Measurements from ENCODE around the gene APOH. TPM values are rescaled to one million over a fixed set of nuclear protein-coding genes. Genes with fewer than 3 reads are reported as not detected.

The APOH gene
- total and polyA plus RNA-seq, 2 of the 8 experiments (the other 6 are each of a cell fraction or from before 2014, with no cell fraction given) = not detected

DNA sequence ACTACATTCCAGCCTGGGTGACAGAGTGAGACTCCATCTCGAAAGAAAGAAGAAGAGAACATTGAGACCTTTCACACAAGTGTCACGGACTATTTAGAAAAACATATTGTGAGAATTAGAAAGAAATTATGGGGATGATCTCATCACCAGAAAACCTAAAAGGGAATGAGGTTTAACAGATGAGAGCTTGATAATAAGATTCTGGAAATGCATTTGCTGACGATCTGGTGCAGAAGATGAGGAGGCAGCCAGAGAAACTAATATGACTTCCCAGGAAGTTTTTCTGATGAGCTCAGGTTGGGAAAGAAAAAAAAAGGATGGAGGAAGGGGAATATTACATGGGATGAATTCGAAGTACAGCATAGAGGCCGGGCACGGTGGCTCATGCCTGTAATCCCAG, 10.8 kb upstream of the APOH start:
- Histone ChIP-seq H3K36me3 (ENCODE audit: control insufficient read depth in 2 of 4, insufficient read depth in 4 of 4, low read length in 3 of 4) (no peaks in the 10 kb centered on the region), H3K4ac (replicated peaks; ENCODE audit: insufficient read length, low read depth, low read length) (no peak overlapping the region), H3K79me1 (ENCODE audit: low read depth, low read length) (no peaks in the 10 kb centered on the region), H2BK15ac (ENCODE audit: low read length) (no peak overlapping the region), H2BK20ac (ENCODE audit: low read length) (no peak overlapping the region), H4K8ac (ENCODE audit: extremely low read depth, insufficient read depth, low read length) (no peak overlapping the region), H4K5ac (ENCODE audit: insufficient read length, low read depth, low read length) (no peak overlapping the region), H3K4me1 (replicated peaks in 1 of 4; ENCODE audit: control insufficient read depth in 3 of 4, insufficient read depth in 4 of 4, low read length in 3 of 4) (no peaks in the 10 kb centered on the region), H3K18ac (ENCODE audit: extremely low read depth, low read length) (no peak overlapping the region), H3K27ac (ENCODE audit: low read depth, low read length) (no peak overlapping the region), H3K9me3 (ENCODE audit: insufficient read depth in 2 of 2, low read depth in 1 of 2, low read length in 1 of 2) (no peaks in the 10 kb centered on the region), H3K23ac (ENCODE audit: insufficient read length) (no peak overlapping the region), H3K4me3 (ENCODE audit: extremely low read depth in 1 of 4, insufficient read depth in 2 of 4, low read depth in 3 of 4, low read length in 4 of 4) (no peak overlapping the region), H3K27me3 (replicated peaks in 1 of 4; ENCODE audit: control insufficient read depth in 3 of 4, extremely low read depth in 1 of 4, insufficient read depth in 3 of 4, low read length in 3 of 4) (no peaks in the 10 kb centered on the region), H3K4me2 (ENCODE audit: insufficient read depth in 1 of 2, low read depth in 2 of 2, low read length in 2 of 2) (no peak overlapping the region), H3K79me2 (ENCODE audit: control insufficient read depth in 1 of 2, insufficient read depth in 2 of 2, low read length in 2 of 2) (no peaks in the 10 kb centered on the region), H2BK5ac (ENCODE audit: low read depth, low read length) (no peak overlapping the region), H2BK120ac (replicated peaks; ENCODE audit: low read depth, low read length) (no peak overlapping the region), H2AFZ (ENCODE audit: low read length) (no peak overlapping the region), H2AK5ac (ENCODE audit: low read depth, low read length) (no peak overlapping the region), H2BK12ac (ENCODE audit: low read depth, low read length) (no peak overlapping the region), H3K23me2 (ENCODE audit: low read depth, low read length) (no peaks in the 10 kb centered on the region), H3K14ac (ENCODE audit: insufficient read length) (no peak overlapping the region), H4K20me1 (replicated peaks in 1 of 2; ENCODE audit: control insufficient read depth in 1 of 2, insufficient read depth in 2 of 2, low read length in 2 of 2) (no peaks in the 10 kb centered on the region), H3K9ac (replicated peaks in 1 of 4; ENCODE audit: extremely low read depth in 1 of 4, low read depth in 3 of 4, low read length in 3 of 4) (no peak overlapping the region), H4K91ac (replicated peaks; ENCODE audit: insufficient read length, low read length) (no peak overlapping the region), H3K56ac (replicated peaks; ENCODE audit: insufficient read length, low read depth, low read length) (no peak overlapping the region)
- FAIRE-seq (no peak), DNase-seq (ENCODE audit: low read depth in 1 of 2, low spot score in 2 of 2) (no peak)
- ChIA-PET POLR2A (ENCODE audit: partially characterized antibody) (interaction anchor here (1.2 kb wide), 1 partner anchor 10 kb away, joined by 3 read pairs; no protein-coding TSS in a partner anchor), CTCF (ENCODE audit: partially characterized antibody) (interaction anchor here (0.8 to 1.0 kb wide), 2 partner anchors 9 to 39 kb away, joined by 3 to 4 read pairs; no protein-coding TSS in a partner anchor)
- WGBS, 2 experiments (ENCODE audit: extremely low coverage in 1 of 2, insufficient coverage in 1 of 2, insufficient read length in 1 of 2, insufficient replicate concordance in 2 of 2, low coverage in 1 of 2, low lambda C conversion rate in 2 of 2, missing lambda C conversion rate in 1 of 2) = 95% methylated on average over 6 of the region's 6 CpGs; no CpG with 5 or more reads in 1 of the 2 experiments
- TF ChIP-seq ASH2L (IDR thresholded peaks at IDR 0.05; ENCODE audit: low read length) (no peak), SUZ12 (IDR thresholded peaks at IDR 0.05; ENCODE audit: low read length) (no peak), PHF8 (conservative IDR thresholded peaks at IDR 0.05; ENCODE audit: low read depth, low read length) (no peak), SIRT6 (IDR thresholded peaks at IDR 0.05; ENCODE audit: low read length) (no peak), CREB1 (IDR thresholded peaks at IDR 0.05) (no peak), JUND (IDR thresholded peaks at IDR 0.05; ENCODE audit: low read length) (no peak), CHD1 (IDR thresholded peaks at IDR 0.05; ENCODE audit: low read depth, low read length) (no peak), CBX5 (IDR thresholded peaks at IDR 0.05; ENCODE audit: low read depth, low read length) (no peak), JUN (IDR thresholded peaks at IDR 0.05; ENCODE audit: low read depth, low read length) (no peak), GTF2F1 (IDR thresholded peaks at IDR 0.05; ENCODE audit: borderline replicate concordance, low read depth, low read length) (no peak), MAFK (IDR thresholded peaks at IDR 0.05; ENCODE audit: low read depth, low read length) (no peak), KDM1A (IDR thresholded peaks at IDR 0.05; ENCODE audit: borderline replicate concordance, low read length) (no peak)
- TF ChIP-seq, protein P1, sequence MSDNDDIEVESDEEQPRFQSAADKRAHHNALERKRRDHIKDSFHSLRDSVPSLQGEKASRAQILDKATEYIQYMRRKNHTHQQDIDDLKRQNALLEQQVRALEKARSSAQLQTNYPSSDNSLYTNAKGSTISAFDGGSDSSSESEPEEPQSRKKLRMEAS (IDR thresholded peaks at IDR 0.05) = no peak
- TF ChIP-seq, protein P2, sequence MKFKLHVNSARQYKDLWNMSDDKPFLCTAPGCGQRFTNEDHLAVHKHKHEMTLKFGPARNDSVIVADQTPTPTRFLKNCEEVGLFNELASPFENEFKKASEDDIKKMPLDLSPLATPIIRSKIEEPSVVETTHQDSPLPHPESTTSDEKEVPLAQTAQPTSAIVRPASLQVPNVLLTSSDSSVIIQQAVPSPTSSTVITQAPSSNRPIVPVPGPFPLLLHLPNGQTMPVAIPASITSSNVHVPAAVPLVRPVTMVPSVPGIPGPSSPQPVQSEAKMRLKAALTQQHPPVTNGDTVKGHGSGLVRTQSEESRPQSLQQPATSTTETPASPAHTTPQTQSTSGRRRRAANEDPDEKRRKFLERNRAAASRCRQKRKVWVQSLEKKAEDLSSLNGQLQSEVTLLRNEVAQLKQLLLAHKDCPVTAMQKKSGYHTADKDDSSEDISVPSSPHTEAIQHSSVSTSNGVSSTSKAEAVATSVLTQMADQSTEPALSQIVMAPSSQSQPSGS (IDR thresholded peaks at IDR 0.05; ENCODE audit: low read length) = no peak

All from H1 (cell line).